Psoas muscle (tissue), 8 donors: ENCODE results near the gene PRIM2. TPM values are rescaled to one million over a fixed set of nuclear protein-coding genes. Genes with fewer than 3 reads are reported as not detected.
"Not testable (repeated sequence)": the region's sequence is repeated elsewhere in the genome, so short reads cannot be mapped to it uniquely, and the experiment has no call there.

Source experiments
- ATAC-seq, 4 donors: fragments of 200-7000 bp; cut with Tn5 transposase; one replicate each; pipeline ENCODE4 v1.9.1; 2020; ENCODE audit warnings: moderate library complexity in 3 of 4, mild to moderate bottlenecking in 2 of 4
- DNase-seq, 2 donors: peaks; one replicate each; pipeline ENCODE4 v3.0.0-alpha.2; 2020
- H3K27ac ChIP-seq: fragments of 200-600 bp; one replicate; pipeline ENCODE4 v1.8.0; 2022
- H3K27me3 ChIP-seq, 3 donors: fragments of 200-600 bp in 1 of 3; one replicate each; pipeline versions ENCODE4 v1.6.1 to v1.8.0; 2013 to 2022; ENCODE audit warnings: low read length in 2 of 3, mild to moderate bottlenecking in 2 of 3, moderate library complexity in 1 of 3; ENCODE audit not compliant: insufficient read depth in 3 of 3
- H3K36me3 ChIP-seq, 2 donors: fragments of 200-600 bp in 1 of 2; one replicate each; pipeline versions ENCODE4 v1.6.1 to v1.8.0; 2013 to 2022; ENCODE audit warnings: low read depth in 1 of 2, mild to moderate bottlenecking in 1 of 2, moderate library complexity in 1 of 2; ENCODE audit not compliant: insufficient read depth in 1 of 2
- H3K4me1 ChIP-seq: fragments of 200-600 bp; one replicate; pipeline ENCODE4 v1.8.0; 2022
- H3K4me3 ChIP-seq: fragments of 200-600 bp; one replicate; pipeline ENCODE4 v1.8.0; 2022; ENCODE audit warnings: mild to moderate bottlenecking
- H3K9me3 ChIP-seq: fragments of 200-600 bp; one replicate; pipeline ENCODE4 v1.8.0; 2022
- WGBS, 3 donors: extraction: QIAGEN DNeasy Blood & Tissue Kit; methylation state at CpG; one replicate each; pipeline versions ENCODE4 v1.1.6 to v1.1.7; 2013; 5-methylcytosine and 5-hydroxymethylcytosine counted together
- intact Hi-C, 2 donors: fragments of 100-400 bp; cut with DNase I; formaldehyde crosslinking; loops; one replicate each; pipeline versions ENCODE4 v1.11.0 to v1.14.2; 2022
- polyA plus RNA-seq, 3 donors: library from polyadenylated mRNA; stranded (reverse); fragments of 200-250 nt; gene quantifications; one replicate each; pipeline ENCODE4 v1.2.3, GENCODE V29; 2013
- total RNA-seq, 4 donors: library from RNA; stranded (reverse); fragmentation: NEBNext Ultra II Directional in 2 of 4; extraction: Animal tissue kit (Norgen Biotek cat#: 25700) in 2 of 4; gene quantifications; one replicate each; pipeline versions ENCODE4 v1.2.1 to v1.2.4, GENCODE V29; 2021 to 2023
- TF ChIP-seq, protein P1 (sequence below): fragments of 200-600 bp; IDR thresholded peaks from one replicate; pipeline ENCODE4 v1.8.0; 2022; ENCODE audit warnings: antibody characterized with exemption
- donor health status: healthy with polysubstance abuse.
- donor health status: DM: no; HTN: no; CAD: no; lungs with moderate emphysema.
- donor health status: Bipolar disorder and iron deficiency.
- donor health status: healthy.
- donor health status: DM: yes; HTN: yes; CAD: no.
- donor health status: DM: no; HTN: no; CAD: no.
- donor health status: DM: no; HTN: no; CAD: no.
- donor health status: DM: yes; HTN: yes; CAD: no.

The PRIM2 gene
- total and polyA plus RNA-seq, 7 donors = 1.7 to 5.9 (median 2.5) TPM

DNA sequence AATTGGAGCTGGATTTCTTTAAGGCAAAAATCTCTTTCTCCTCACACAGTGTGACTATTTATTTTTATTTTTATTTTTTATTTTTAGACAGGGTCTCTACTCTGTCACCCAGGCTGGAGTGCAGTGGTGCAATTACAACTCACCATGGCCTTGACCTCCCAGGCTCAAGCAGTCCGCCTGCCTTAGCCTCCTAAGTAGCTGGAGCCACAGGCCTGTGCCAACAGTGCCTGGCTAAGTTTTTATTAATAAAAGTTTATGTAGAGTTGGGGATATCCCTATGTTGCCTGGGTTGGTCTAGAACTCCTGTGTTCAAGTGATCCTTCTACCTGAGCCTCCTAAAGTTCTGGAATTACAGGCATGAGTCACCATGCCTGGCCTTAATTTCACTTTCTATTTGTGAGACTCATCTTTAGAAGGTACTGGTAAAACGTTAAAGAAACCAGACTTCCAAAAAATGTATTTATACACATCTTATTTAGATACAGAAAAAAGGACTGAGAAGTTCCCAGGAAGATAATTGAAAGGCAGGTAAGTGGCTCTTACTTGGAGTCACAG lies 71.7 kb downstream of the PRIM2 start:
- 97 to 100% (median 100%) methylated on average over 1 of the region's 2 CpGs for WGBS, 3 donors
- H3K36me3 ChIP-seq, H3K27ac ChIP-seq, H3K4me3 ChIP-seq, ATAC-seq, DNase-seq, H3K27me3 ChIP-seq, intact Hi-C loops, H3K4me1 ChIP-seq, H3K9me3 ChIP-seq: not testable (repeated sequence)

DNA sequence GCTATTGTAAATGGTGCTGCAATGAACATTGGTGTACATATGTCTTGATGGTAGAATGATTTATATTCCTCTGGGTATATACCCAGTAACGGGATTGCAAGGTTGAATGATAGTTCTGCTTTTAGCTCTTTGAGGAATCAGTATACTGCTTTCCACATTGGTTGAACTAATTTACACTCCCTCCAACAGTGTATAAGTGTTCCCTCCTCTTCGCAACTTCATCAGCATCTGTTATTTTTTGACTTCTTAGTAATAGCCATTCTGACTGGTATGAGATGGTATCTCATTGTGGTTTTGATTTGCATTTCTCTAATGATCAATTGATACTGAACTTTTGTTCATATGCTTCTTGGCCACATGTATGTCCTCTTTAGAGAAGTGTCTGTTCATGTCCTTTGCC lies 73.4 kb downstream of the PRIM2 start:
- H3K27me3 ChIP-seq, H3K27ac ChIP-seq, H3K36me3 ChIP-seq, DNase-seq, H3K4me1 ChIP-seq, H3K9me3 ChIP-seq, ATAC-seq, H3K4me3 ChIP-seq, intact Hi-C loops: not testable (repeated sequence)
- 74 to 99% (median 99%) methylated on average over 2 of the region's 2 CpGs for WGBS, 3 donors

DNA sequence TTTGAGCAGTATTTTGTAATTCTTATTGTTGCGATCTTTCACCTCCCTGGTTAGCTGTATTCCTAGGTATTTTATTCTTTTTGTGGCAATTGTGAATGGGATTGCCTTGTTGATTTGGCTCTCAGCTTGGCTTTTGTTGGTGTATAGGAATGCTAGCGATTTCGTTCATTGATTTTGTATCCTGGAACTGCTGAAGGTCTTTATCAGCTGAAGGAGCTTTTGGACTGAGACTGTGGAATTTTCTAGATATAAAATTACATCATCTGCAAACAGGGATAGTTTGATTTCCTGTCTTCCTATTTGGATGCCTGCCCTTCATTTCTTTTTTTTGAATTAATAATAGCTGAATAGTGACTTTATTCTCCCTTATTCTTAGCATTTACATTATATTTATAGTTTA lies 74.6 kb downstream of the PRIM2 start:
- 97 to 99% (median 98%) methylated on average over 3 of the region's 3 CpGs for WGBS, 3 donors
- H3K4me1 ChIP-seq, H3K27ac ChIP-seq, DNase-seq, ATAC-seq, H3K4me3 ChIP-seq, H3K27me3 ChIP-seq, intact Hi-C loops, H3K36me3 ChIP-seq: not testable (repeated sequence)
- peaks cover 10% of the 10 kb centered on the region for H3K9me3 ChIP-seq

DNA sequence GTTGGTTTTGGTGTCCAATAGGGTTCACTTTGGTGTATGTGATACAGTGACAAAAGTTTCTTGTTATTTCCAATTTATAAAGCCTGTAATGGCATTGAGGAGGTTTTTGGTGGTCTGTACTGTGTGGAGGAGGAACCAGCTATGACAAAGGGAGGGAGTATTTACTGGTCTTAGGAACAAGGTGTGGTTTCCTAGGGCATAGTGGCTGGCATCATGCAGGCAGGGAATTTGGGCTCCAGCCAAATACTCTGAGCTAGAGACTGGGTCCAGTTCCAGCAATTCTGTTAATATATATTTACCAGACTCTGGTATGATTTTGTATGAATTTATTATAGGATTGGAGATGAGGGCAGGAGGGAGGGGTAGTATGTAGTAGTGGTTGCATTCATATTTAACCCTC lies 101.9 kb downstream of the PRIM2 start:
- H3K27me3 ChIP-seq, H3K36me3 ChIP-seq, H3K27ac ChIP-seq, intact Hi-C loops, H3K4me1 ChIP-seq, DNase-seq, H3K4me3 ChIP-seq, ATAC-seq, H3K9me3 ChIP-seq: not testable (repeated sequence)

DNA sequence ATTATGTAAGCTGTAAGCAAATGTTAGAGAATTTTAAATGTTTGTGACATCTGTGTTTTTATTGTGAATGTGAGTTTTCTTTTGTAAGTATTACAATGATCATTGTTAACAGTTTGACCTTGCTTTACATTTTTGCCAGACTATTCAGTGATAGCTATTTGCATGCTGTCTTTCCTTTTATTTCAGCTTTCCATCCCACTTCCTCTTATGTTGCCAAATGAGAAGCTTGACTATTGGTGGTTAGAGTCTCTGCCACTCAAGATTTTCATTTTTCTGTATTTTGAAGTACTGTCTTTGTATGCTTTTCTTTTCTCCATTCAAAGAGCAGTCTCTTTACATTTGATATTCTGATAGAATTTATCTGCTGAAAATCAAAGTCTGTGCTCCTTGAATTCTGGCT lies 104.1 kb downstream of the PRIM2 start:
- Histone ChIP-seq H3K9me3 (no peaks in the 10 kb centered on the region), H3K36me3 (no peaks in the 10 kb centered on the region), H3K4me3 (no peak overlapping the region), H3K27ac (no peak overlapping the region), H3K4me1 (no peaks in the 10 kb centered on the region), H3K27me3 (no peaks in the 10 kb centered on the region)
- TF ChIP-seq, protein P1, sequence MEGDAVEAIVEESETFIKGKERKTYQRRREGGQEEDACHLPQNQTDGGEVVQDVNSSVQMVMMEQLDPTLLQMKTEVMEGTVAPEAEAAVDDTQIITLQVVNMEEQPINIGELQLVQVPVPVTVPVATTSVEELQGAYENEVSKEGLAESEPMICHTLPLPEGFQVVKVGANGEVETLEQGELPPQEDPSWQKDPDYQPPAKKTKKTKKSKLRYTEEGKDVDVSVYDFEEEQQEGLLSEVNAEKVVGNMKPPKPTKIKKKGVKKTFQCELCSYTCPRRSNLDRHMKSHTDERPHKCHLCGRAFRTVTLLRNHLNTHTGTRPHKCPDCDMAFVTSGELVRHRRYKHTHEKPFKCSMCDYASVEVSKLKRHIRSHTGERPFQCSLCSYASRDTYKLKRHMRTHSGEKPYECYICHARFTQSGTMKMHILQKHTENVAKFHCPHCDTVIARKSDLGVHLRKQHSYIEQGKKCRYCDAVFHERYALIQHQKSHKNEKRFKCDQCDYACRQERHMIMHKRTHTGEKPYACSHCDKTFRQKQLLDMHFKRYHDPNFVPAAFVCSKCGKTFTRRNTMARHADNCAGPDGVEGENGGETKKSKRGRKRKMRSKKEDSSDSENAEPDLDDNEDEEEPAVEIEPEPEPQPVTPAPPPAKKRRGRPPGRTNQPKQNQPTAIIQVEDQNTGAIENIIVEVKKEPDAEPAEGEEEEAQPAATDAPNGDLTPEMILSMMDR = no peak
- ATAC-seq (no peak), DNase-seq (no peak)
- intact Hi-C loops = no loop called here

DNA sequence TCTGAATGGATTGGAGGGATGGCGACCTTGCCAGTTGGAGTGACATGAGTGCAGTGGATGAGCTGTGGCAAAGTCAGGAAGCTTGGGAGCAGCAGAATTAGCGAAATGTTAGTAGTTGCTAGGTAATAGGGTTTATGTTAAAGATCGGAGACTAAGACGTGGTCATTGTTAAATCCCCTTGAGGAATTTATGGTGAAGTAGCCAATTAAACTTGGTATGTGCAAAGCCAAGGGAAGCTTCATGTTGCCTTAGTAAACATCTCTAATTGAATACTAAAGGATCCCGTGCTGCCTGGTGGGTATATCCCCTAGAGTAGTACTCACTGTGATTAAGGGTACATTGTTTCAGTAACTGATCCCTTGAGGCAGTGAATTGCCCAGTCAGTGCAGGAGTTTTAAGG lies 106.0 kb downstream of the PRIM2 start:
- intact Hi-C loops = no loop called here
- ATAC-seq (no peak), DNase-seq (no peak)
- 72 to 81% (median 80%) methylated on average over 5 of the region's 5 CpGs for WGBS, 3 donors
- Histone ChIP-seq H3K4me3 (no peak overlapping the region), H3K27ac (no peak overlapping the region), H3K9me3 (no peaks in the 10 kb centered on the region), H3K36me3 (no peaks in the 10 kb centered on the region), H3K4me1 (no peaks in the 10 kb centered on the region), H3K27me3 (no peaks in the 10 kb centered on the region)
- TF ChIP-seq, protein P1 = no peak

DNA sequence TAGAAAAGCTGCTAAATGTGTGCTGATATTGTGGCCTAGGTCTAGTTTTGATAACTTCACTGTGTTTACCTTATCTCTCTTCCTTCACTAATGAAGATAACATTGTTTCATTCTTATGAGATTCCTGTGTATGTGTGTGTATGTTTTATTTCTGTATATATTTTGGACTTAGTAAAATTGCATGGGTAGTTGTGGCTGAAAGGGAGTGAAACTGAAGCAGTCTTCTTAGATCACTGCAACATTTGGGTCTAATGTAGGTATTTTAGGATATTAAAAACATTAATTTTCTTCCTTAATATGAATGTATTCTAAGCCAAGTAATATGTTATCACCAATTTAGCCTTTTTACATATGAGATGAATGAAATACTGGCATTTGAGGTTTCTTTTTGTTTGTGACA lies 114.3 kb downstream of the PRIM2 start:
- H3K27me3 ChIP-seq, H3K36me3 ChIP-seq, ATAC-seq, DNase-seq, H3K4me3 ChIP-seq, intact Hi-C loops, H3K27ac ChIP-seq, H3K9me3 ChIP-seq: not testable (repeated sequence)
- peaks cover 18% of the 10 kb centered on the region for H3K4me1 ChIP-seq
